ENCODE measurements around the gene ZBTB26.

Gene ZBTB26

GRCh38 chr9:122931226-122932121 is at the start of gene ZBTB26:
Gene ZBTB26, minus strand, starts transcription at chr9:122931512. Its CDS starts 11,578 bp downstream, at chr9:122919934.
- H3K27ac ChIP-seq = peak within 1 kb of the TSS; percentile 69
- no peak for TF ChIP-seq CTCF (IDR thresholded peaks at IDR 0.05)
- TF ChIP-seq ZFX (IDR thresholded peaks at IDR 0.05; ENCODE audit: borderline replicate concordance) = no peak

- H3K27ac ChIP-seq = no peak overlapping the region
- no peak for TF ChIP-seq ZFX (IDR thresholded peaks at IDR 0.05; ENCODE audit: borderline replicate concordance)
- TF ChIP-seq CTCF (IDR thresholded peaks at IDR 0.05) = no peak
Observed at GRCh38 chr9:122978601-122979000, 47.3 kb upstream of the ZBTB26 start.

GRCh38 chr9:122975196-122975595 is 43.9 kb upstream of the ZBTB26 start:
- no peak overlapping the region for H3K27ac ChIP-seq
- TF ChIP-seq CTCF (IDR thresholded peaks at IDR 0.05) (no peak), ZFX (IDR thresholded peaks at IDR 0.05; ENCODE audit: borderline replicate concordance) (no peak)

- TF ChIP-seq CTCF (IDR thresholded peaks at IDR 0.05) = no peak
- H3K27ac ChIP-seq = no peak overlapping the region
Observed at GRCh38 chr9:122961139-122961538, 29.8 kb upstream of the ZBTB26 start.

GRCh38 chr9:122955961-122956360 is 24.6 kb upstream of the ZBTB26 start:
- TF ChIP-seq CTCF (IDR thresholded peaks at IDR 0.05) = no peak
- no peak for TF ChIP-seq ZFX (IDR thresholded peaks at IDR 0.05; ENCODE audit: borderline replicate concordance)
- no peak overlapping the region for H3K27ac ChIP-seq

- H3K27ac ChIP-seq = no peak overlapping the region
- TF ChIP-seq CTCF (IDR thresholded peaks at IDR 0.05) (no peak), ZFX (IDR thresholded peaks at IDR 0.05; ENCODE audit: borderline replicate concordance) (no peak)
Observed at GRCh38 chr9:122954253-122954691, 23.0 kb upstream of the ZBTB26 start.

- no peak overlapping the region for H3K27ac ChIP-seq
- TF ChIP-seq CTCF (IDR thresholded peaks at IDR 0.05) (no peak), ZFX (IDR thresholded peaks at IDR 0.05; ENCODE audit: borderline replicate concordance) (no peak)
Observed at GRCh38 chr9:122951056-122951455, 19.7 kb upstream of the ZBTB26 start.
